HG03108 (cell line): Measurements from ENCODE around the gene FERD3L.
"Not testable (repeated sequence)": the region's sequence is repeated elsewhere in the genome, so short reads cannot be mapped to it uniquely, and the experiment has no call there.

Experiments used
- ATAC-seq: cut with Tn5 transposase; IDR thresholded peaks from one replicate; pipeline ENCODE4 v1.9.1; 2021; ENCODE audit warnings: moderate library complexity; ENCODE audit not compliant: unreplicated experiment

Gene FERD3L, protein sequence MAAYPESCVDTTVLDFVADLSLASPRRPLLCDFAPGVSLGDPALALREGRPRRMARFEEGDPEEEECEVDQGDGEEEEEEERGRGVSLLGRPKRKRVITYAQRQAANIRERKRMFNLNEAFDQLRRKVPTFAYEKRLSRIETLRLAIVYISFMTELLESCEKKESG

DNA sequence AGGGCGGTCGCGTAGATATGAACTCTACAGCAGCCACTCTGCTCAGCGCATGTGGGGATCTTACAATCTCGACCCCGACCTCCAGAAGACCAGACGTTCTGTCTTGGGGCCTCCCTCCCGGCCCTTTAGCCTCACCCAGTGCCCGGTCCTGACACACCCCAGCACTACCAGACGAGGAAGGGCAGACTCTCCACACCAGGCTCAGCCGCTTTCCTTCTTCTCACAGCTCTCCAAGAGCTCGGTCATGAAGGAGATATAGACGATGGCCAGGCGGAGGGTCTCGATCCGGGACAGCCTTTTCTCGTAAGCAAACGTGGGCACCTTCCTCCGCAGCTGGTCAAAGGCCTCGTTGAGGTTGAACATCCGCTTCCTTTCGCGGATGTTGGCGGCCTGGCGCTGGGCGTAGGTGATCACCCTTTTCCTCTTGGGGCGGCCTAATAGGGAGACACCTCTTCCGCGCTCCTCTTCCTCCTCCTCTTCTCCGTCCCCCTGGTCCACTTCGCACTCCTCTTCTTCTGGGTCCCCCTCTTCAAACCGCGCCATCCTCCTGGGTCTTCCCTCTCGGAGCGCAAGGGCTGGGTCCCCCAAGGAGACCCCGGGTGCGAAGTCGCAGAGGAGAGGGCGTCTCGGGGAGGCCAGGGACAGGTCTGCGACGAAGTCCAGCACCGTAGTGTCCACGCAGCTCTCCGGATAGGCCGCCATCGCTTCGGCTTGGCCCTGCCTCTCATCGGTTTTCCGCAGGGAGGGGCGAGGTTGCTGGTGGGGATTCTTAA lies at the start of gene FERD3L:
Gene FERD3L, minus strand, starts transcription at position 761 of the 773 bp plus-strand sequence. Its CDS starts 59 bp downstream, at position 702.
- no peak for ATAC-seq

DNA sequence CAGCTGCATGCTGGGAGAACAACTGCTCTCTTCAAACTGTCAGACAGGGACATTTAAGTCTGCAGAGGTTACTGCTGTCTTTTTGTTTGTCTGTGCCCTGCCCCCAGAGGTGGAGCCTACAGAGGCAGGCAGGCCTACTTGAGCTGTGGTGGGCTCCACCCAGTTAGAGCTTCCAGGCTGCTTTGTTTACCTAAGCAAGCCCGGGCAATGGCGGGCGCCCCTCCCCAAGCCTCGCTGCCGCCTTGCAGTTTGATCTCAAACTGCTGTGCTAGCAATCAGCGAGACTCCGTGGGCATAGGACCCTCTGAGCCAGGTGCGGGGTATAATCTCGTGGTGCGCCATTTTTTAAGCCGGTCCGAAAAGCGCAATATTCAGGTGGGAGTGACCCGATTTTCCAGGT lies 49.2 kb upstream of the FERD3L start:
- ATAC-seq, result not testable (repeated sequence)

DNA sequence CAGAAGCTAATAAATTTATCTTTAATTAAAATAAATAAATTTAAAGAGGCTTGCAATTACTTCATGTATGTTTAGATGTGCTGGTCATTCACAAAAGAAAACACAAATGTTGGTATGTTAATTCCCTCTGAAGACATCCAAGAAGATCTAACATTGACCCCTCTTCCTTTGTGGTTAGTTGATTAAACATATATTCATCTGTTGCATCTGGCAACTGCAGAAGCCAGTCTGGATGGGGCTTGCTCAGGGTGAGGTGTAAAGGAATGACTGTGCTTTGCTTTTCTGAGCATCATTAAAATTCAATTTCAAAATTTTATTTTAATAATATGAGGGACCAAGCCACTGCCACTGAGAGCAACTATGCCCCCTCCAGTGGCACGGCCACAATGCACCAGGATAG lies 36.4 kb upstream of the FERD3L start:
- no peak for ATAC-seq

DNA sequence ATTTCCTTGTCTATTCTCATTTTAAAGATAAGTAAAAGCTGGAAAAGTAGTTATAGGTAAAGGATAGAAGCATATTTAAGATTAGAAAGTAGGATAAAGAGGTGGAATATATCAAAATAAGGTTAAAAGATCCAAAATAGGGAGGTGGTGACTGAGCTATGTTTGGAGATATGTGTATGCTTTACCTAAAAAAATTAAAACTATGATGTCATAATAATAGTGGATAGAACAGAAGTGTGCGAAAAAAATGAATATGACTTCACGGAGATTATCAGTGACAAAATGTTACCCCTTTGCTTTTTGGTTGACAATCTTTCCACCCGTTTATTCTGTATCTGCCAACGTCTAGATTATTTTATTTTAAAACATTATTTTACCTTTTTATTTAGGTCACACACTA lies 33.4 kb upstream of the FERD3L start:
- no peak for ATAC-seq

DNA sequence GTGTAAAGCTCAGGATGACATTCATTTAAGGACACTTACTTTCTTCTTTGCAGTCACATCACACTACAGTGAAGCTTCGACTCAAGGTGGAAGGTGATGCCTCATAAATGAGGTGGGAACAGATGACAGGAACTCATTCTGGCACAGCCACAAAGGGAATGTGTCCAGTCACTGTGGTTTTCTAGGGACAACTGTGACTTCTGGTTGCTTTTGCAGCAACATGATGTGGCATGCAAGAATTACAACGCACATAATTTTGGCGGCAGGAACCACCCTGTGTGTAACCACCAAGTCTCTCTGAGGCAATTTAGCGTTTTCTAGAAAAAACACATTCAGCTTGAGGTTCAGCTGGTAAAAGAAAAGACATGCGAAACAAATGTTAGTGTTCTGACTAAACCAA lies 32.0 kb upstream of the FERD3L start:
- no peak for ATAC-seq

DNA sequence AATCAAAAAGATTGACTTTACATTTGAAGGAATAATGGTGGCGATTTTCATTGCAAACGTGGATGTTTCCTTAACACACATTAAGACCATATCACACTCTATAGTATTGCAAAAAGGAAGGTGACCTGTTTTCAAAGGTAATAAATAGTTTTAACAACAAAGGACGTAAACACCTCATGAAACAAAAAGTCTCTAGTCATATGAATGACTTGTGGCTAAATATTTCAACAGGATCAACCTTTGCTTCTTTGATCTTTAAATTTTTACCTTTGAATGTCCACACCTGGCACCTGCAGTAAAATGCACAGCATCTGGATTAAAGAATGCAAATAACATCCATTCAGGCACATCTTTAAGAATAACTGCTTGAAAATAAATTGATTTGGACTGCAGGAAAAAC lies 30.0 kb upstream of the FERD3L start:
- ATAC-seq, result no peak

DNA sequence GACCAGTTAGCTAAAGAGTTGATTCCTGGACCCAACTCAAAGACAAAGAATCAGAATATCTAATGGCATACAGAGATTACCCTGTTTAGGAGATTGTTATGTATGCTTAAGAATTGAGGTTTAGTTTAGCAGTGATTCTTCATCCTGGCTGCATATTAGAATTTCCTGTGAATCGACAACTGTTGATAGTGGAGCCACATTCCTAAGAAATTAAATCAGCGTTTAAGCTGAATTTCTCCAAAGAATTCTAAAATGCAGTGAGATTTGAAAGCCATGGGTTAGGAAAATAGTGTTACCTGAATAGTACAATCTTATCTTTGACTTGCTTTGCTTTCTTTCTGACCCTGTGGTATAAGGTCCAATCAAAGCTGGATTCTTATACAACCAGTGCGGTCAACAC lies 16.4 kb upstream of the FERD3L start:
- ATAC-seq, result no peak

DNA sequence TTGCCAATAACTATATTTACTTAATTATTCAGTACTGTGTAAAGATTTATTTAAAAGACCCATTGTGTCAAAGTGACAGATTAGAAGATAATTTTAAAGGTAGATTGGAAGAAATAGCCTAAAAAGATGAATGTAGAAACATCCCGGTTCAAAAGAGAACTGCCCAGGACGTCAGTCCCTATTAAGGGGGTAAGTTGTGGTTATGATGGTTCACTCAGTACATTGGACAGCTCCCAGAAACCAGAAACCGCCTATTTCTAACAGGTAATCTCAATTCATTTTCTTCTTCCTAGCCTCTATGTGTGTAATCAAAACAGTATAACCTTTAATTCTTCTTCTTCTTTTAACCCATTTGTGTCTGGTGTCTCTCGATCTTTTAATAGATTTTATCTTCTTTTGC lies 1.5 kb upstream of the FERD3L start:
- ATAC-seq, result no peak

DNA sequence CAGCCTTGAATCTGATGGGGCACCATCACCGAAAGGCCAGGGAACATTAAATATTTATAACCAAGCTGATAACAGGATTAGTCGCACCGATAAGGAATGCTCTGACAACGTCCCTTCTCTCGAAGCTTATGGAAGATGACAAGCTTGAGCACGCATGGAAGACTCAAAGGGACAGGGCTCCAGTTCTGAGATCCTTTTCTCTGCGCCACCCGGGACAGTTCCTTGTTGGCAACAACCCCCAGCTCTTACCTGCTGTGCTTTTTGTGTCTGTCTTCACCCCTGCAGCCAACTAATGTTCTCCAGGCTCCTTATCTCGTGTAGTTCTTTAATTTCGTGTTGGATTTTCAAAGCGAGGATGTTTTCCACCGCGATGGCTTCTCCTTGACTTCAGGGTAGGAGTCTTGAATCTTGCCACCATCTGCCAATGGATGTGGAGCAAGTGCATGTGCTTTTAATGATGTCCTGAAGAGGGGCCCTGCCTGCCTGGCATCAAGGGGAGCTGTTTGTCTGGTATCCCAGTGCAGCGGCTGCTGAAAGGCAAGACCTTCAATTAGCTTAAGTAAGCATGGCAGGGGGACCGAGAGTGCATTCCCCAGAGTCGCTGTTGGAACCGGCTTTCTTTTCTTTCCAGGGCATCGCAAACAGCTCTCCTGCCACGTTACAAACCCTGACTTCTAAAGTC lies 354 bp upstream of the FERD3L start:
- no peak for ATAC-seq

DNA sequence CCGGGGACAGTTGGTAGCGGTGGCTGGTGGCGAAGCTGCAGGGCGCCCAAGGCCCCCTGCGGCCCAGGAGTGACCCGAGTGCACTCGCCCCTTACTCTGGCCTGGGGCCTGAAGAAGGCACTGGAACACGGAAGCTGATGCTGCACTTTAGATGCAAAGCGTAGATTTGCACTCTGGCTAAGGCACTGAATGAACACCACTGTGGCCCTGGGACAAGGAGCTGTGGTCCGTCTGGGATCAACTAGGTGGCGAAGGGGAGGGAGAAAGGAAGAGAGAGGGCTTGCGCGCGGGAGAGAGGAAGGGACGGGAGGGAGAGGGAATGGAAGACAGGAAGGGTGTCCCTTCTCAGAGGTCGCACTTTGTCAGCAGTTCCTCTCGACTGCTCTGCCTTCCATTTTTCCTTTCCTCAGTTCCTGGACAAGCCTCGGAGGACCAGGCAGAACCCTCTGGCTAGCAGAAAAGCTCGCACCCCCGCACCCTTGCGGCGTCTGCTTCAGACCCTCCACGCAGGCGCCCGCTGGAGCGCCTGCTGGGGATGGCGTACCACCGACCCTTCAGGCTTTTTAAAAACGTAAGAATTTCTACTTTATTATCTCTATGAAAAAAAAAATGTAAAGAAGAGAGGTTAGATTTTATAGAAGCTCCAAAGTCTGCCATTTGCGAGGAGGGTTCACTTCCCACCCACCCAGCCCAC lies 1.2 kb downstream of the FERD3L start:
- no peak for ATAC-seq

DNA sequence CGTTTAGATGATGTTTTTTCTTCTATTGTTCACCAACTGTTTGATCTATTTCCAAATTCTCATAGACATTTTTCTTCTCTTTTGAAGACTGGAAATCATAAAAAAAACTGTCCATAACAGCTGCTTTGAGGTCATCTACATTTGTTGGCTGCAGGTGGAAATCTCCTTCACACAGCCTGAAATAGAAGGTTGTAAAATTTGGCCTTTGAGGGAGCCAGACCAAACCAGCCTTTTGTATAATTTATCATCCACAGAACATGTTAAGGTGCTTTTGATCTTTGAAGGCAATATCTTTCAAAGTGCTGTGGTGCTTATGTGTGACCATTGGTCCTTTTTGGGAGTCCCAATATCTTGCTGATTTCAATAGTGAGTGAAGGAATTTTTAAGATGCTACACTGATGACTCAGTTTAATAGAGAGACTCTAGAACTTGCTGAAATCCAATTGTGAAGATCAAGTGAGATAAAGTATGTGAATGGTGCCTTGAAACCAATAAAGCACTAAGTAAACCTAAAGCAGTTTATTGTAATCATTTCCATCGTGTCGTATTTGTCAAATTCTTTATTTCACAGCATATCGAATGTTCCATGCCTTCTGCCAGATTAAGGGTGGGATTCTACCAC lies 5.4 kb downstream of the FERD3L start:
- ATAC-seq, result no peak

DNA sequence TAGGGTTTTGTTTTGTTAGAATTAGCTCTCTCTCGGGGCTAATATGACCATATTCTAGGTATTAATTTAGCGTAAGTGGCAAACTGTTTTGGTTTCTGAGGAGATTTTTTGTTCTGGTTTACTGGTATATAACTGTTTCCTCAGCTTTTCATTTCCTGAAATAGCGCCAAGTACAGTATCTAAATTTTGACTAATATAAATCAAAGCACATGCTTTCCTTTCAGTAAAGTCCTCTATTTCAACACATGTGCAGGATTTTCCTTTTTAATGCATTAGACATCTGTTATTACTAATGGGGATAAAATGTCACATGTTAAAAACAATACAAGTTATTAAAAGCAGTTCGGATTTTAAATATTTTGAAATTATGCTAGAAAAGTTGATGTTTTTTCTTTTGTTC lies 11.3 kb downstream of the FERD3L start:
- no peak for ATAC-seq

DNA sequence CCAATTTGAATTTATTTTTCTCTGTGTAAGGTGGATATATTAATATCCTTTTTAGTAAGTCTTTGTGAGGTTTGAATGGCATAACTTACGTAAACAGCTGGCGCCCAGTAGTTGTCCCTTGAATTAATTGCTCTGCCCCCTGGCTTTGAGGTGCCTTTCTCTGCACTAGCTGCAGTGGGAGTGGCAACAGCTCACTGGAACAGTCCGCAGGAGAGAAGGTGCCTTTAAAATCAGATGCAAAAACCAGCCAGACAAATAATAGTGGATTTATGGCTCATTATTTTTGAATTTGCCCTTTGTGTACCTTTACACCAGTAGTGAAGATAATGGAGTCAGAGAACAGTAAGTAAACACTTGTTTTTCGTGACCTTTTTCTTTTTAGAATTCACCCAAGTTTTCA lies 11.8 kb downstream of the FERD3L start:
- no peak for ATAC-seq

DNA sequence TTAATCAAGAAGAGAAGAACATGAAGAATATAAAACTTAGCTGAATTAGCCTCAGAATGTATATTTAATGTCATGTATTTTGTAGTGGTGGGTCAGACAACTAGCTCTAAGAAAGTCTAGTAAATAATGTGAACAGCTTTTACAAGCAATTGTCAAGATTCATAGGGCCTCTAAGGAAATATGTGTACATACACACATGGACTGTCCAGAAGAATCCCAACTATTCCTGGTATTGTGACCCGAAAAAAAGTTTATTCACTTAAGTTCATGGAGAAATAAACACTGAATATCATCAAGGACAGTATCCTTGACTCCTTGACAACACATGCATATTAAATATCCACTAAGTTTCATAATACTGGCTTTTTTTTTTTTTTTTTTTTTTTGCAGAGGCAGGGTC lies 16.4 kb downstream of the FERD3L start:
- no peak for ATAC-seq

DNA sequence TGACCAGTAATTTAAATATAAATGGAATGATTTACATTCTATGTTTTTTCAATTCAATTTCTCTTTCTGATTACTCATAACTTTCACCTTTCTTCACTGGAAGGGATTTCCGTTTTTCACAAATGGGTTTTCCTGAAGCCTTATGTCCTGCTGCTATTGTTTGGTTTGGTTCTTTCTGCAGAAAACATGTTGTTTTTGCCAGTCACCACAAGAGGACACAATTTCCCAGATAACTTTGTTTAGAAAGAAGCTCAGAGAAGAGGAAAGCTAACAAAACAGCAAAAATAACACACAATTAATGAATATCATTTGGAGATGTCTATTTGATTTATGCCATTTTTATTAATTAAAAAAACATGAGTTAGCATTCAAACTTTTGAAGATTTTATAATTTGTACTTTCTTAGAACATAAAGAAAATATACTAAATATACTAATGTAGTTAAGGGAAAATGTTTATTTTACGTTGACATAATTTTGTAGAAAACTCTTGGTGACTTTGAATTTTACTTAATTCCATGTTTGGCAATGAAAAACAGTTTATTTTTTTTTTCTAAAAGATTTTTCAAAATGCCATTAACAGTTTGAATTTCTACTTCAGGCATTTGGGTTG lies 23.1 kb downstream of the FERD3L start:
- ATAC-seq, result no peak

DNA sequence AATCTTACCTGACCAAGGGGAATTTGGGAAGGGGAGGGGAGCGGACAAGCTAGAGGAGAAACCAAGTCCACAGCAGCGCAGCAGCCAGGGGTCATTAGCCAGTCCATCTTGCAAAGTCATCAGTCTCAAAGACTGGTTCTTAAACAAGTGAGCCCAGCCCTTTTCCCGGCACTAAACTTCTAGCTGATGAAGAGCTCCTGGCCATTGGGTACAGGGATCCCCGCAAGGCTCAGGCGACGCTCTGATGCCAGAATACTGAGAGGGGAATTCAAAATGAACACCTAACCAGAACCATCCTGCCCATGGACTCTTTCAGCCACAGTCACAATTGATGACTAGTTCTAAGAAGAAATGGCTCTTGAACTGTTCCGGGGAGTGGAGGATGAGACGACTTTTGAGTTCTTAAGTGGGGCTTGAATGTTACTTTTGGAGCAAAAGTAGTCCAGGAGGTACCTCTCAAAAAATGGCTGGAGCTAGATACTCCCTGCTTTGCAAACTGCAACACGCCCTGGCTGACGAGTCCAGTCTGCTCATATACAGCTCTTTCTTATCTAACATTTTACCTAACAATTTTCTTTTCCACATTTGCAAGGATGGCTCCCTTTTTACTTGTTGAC lies 25.2 kb downstream of the FERD3L start:
- ATAC-seq, result no peak

DNA sequence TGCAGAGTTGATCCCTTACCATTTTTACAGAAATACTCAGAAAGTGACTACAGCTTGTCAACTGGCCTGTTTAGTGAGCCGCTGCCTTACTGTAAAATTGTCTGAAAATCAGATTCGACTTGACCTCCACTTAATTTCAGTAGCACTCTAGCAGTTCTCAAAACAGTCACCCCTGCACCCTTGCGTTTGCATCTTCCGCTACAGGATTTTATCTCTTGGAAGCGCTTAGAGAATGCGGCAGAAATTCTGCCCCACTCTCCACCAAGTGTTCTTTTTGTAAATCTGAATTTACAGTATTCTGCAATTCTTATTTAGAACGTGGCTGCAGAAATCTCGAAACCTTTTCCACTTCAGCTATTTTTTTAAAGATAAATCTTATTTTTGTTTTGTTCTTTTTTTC lies 25.8 kb downstream of the FERD3L start:
- ATAC-seq, result no peak

DNA sequence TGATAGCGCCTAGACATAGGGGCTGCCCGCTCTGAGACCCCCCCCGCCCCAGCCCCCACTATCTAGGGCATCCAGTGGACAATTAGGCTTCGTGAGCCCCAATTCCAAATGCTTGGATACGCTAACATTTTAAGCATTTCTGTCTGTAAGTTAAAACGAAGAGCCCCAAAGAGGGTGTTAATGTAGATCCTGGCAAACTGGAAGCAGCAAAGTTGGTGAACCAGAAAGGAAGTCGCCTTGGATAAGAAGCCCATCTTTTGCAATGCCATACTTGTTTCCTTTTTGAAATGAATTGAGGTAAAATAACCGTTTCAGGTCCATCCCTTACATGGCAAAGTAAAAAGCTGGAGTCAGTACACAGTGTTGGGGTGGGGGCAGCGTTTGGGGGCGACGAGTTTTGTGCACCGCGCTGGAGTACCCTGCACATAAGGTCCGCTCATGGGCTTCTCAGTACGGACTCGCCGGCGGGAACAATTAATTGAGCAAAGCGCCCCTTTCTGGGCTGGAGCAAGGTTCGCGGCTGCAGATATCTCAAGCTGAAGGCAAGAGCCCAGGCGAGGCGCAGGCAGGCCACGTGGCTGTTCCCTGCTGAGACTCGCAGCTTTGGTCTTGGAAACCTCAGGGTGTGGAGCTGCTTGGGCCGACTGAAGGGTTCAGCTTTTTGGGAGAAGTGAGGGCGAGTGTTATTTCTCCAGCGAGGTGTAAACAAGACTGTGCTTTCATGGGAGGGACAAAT lies 26.4 kb downstream of the FERD3L start:
- no peak for ATAC-seq

DNA sequence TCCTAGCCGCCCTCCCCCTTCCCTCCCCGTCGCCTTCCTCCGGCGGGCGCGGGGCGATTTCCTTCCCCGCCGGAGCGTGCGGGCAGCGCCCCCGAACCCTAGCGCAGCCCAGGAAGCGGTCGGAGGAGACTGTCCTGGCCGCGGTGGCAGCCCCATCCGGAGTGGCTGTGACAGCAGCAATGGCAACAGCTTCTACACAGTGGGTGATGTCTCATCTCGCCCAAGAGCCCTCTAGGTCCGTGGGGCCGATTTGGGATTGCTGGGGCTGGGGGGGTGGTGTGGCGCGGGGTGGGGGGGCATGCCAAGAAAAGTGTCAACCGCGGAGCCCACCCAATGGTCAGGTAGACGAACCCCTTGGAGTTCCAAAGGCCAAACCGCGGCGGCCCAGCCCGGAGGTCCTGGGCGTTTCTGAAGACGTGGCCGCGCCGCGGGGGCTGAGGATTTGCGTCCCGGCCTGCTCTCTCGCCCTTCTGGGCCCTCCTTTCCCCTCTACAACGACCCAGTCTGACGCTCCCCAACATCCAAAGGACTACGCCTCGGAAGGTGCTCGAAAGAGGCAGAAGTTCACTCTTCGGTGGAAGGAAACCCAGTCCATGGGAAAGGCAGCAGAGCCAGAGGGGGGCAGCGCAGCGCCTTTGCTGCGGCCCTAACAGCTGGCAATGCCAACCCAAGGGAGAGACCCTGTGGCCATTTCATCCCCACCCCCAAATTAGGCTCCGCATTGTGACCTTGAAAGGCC lies 27.2 kb downstream of the FERD3L start:
- no peak for ATAC-seq
